Activated CD8-positive, alpha-beta memory T cell treated with anti-CD3 and anti-CD28 coated beads for 1 hour (primary cell): ENCODE data around the gene KCTD6.

ENCODE experiments used
- DNase-seq, 2 donors: peaks; one replicate each; pipeline ENCODE4 v3.0.0-alpha.2; 2020; ENCODE audit warnings: low read depth in 1 of 2; ENCODE audit errors: extremely low read depth in 1 of 2

The KCTD6 gene

DNA sequence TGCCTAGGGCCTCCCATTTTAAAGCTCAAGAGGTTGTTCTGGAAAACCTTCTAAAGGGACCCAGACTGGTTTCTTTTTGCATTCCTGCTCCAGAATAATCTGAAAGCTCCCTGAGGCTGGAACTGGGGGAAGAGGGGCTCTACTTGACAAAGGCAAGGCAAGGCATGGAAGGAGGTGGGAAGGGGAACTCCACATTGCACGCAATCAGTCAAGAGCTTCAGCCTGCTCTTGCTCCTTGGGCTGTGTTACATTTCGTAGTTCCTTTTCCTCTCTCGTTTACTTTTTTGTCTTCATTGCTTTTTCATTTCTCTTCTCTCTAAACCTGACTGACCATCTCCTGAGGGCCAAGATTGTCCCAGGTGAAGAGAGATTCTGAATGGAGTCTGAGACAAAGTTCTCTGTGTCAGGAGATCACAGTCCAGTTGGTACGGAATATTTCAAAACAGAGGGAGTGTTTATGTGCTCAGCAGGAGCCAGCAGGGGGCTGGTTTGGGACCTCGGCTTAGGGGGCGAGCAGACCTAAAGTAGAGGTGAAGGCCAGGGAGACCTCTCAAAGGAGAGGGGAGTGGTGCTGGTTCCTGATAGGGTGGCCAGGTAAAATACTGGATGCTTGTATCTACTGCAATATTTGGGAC is 6.0 kb upstream of the KCTD6 start:
- DNase-seq, result no peak

- DNase-seq, result no peak
Observed at GRCh38 chr3:58487140-58487886, 4.6 kb upstream of the KCTD6 start.

DNA sequence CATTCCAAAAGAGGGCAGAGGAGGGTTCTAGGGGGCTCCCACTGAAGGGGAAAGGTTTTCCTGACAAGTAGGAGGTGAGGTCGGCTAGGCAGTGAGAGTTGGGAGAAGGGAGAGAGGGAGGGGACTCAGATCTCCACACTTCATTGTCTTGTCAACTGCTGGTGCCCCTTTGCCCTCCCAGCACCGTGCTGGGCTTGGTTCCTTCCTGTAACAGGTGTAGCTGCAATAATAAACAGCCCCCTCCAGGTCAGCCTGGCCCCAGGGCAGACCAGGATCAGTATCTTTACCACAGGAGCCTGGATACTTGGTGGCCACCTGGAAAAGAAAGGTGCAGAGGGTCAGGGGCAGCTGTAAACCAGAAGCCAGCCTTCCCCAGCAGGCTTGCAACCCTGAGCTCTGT is 2.9 kb upstream of the KCTD6 start:
- no peak for DNase-seq

DNA sequence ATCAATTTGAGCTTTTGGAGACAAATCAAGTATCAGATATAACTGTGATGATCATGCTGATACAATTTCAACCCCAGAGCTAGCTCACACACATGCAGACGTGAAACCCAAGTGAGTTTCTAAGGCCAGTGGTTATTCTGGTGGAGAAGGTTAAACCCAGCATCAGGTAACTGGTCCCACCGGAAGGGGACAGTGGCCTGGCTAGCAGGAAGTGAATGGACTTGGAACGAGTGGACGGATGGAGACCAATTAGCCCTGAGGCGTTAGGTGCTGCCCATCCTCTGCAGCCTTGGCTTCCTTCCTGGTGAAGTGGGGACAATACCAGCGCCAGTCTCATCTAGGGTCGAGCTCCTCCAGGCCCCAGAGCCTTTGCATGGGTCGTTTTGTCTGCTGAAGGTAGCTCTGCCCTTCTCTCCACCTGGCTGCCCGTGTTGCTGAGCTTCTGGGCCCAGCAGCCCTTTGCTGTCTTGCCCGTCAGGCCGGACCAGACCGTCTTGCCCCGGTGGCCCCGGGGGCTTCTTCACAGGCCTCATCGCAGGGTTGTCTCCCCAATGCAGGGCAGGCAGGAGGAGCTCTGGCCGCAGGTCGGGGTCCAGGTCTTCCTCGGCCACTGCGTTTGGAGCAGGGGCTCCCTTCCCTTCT is 915 bp upstream of the KCTD6 start:
- no peak for DNase-seq

DNA sequence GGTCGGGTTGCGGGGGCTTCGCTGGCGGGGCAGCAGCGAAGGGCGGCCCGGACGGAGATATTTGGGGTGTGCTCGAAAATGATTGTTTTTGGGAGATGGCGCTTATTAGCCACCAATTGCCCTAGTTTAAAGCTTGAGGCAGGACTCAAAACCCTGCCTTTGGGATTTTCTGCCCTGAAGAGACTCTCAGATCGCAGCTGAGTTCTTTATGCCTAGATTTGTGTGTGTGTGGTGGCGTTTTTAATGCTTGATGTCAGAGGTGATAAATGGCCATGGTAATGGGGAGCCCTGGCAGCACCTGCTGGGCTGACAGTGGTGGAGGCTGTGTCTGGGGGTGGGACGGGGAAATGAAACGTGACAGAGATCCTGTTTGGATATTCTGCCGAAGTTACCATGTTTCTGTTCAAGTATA is 604 bp downstream of the KCTD6 start:
- no peak for DNase-seq

DNA sequence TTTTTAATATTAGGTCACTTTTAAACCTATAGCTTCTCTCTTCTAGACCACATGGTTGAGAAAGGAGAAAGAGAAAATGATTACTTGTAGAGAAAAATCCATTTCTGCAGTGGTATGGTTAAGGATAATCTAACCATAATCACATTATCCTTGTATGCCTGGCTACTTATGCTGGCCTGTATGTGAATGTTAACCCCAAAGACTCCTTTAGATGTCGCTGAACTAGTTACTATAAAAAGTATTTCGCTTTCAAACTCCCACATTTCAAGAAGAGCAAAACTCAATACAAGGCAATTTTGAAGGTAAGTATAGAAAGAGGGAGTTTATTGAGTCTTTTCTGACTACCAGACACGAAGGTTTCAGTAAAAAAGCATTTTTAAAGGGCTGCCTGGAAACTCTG is 2.2 kb downstream of the KCTD6 start:
- no peak for DNase-seq

- DNase-seq, result no peak
Observed at GRCh38 chr3:58495101-58495500, 3.2 kb downstream of the KCTD6 start.

GRCh38 chr3:58496206-58496857 is 4.4 kb downstream of the KCTD6 start:
- DNase-seq, result no peak

- no peak for DNase-seq
Observed at GRCh38 chr3:58497097-58497496, 5.2 kb downstream of the KCTD6 start.

GRCh38 chr3:58502872-58503271 is 11.0 kb downstream of the KCTD6 start:
- DNase-seq, result no peak

GRCh38 chr3:58507356-58508078 is 15.6 kb downstream of the KCTD6 start:
- no peak for DNase-seq

DNA sequence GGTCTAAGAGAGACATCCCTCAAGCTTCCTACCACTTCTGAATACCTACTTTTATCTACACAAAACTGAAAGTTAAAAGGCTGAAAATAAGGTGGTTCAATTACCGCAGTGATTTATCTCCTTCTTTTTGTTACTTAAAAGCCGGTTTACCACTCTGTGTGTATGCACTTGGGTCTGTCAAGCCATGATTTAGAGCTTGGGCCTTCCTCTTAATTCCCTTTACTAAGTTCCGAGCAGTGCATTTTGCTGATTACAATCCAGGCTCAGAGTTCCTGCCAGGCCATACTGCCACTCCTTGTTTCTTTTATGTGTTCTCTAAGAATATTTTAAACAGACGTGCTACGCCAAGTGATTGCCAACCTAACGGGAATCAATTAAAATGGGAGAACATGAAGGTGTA is 16.5 kb downstream of the KCTD6 start:
- DNase-seq, result no peak

- DNase-seq, result no peak
Observed at GRCh38 chr3:58514405-58514804, 22.5 kb downstream of the KCTD6 start.

DNA sequence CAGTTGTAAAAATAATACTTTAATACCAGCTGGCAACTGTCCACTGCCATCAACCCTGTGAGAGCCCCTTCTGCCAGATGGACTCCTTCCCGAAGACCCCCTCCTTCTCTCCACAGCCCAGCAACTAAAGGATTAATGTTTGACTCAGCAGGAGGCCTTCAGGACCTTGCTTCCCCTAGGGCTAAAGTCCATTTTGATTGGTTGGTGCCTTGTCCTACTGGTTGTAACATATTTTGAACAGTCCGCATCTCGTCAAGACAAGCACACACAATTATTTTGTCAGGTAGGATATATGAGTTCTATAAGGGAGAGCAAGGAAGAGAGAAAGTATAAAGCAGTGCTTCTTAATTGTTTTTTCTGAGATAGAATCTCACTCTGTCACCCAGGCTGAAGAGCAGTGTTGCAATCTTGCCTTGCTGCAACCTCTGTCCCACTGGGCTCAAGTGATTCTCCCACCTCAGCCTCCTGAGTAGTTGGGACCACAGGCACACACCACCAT is 26.4 kb downstream of the KCTD6 start:
- no peak for DNase-seq

DNA sequence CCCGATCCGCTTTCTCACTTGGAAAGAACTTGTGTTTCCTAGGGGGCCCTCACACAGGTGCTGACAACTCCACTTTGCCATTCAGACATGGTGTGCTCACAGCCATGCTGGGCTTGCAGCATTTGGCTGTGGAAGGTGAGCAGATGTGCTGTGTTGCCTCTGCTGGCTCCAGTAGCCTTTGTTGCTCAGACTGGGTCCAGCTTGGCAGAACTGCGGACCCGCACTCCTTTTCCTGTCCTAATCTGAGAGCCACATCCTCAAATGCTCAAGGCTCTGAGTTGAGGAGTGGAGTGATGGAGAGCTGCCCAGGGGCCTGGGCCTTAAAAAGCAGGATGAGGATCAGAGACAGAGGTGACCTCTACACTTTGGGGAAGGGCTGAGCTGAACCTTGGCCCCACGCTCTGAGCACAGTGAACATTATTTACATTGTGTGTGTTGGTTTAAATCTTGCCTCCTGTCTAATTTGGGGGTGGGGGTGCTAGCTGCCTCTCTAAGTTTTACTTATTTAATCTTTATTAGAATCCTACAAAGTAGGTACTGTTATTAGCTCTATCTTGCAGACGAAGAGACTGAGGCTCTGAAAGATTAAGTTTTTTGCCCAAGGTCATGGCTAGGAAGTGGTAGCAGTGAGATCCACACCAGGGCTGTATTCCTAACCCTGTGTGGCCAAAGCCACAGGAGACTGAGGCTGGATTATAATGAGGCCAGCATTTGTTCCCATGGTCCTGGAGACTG is 27.9 kb downstream of the KCTD6 start:
- no peak for DNase-seq

- no peak for DNase-seq
Observed at GRCh38 chr3:58520403-58521335, 28.8 kb downstream of the KCTD6 start.

- no peak for DNase-seq
Observed at GRCh38 chr3:58521336-58521670, 29.4 kb downstream of the KCTD6 start.

DNA sequence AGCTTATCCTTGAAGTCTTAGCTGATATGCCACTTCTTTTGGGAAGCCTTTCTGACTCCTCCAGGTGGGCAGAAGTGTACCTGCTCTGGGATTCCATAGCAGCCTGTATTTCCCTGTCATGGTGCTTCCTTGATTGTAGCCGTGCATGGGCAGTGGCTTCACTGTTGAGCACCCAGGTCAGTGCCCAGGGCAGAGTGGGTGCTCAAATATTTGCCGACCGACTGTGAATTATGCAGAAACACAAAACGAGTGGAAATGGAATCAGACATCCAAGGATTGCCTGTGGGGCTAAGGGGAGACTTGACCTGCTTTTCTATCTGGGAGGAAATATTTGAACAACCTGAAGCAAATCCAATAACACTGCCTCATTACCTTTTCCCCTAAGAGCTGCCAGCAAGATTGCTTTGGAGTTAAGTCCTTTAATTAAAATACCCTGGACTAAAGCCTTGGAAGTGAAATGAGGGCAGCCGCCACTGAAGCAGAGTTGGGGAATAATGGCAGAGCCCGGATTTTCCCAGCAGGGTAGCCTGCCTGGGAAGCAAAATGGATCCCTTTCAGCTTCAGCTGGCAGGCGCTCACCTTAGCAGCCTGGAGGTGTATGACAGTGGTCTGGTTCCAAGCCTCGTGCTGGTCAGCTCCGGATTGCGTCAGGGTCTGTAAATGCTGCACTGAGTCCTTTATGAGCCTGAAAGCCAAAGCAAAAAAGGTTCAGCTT is 30.2 kb downstream of the KCTD6 start:
- DNase-seq, result no peak
